BE2C (cell line): ENCODE results near the gene TMEM240.

Experiments
- DNase-seq: peaks from one replicate; pipeline ENCODE4 v3.0.0-alpha.2; 2020
- H3K27me3 ChIP-seq: fragments of 250-450 bp; sonication (Bioruptor Pico); 2 replicates; pipeline ENCODE4 v1.5.1; 2020; ENCODE audit warnings: mild to moderate bottlenecking
- H3K36me3 ChIP-seq: fragments of 250-450 bp; sonication (Bioruptor Pico); 2 replicates; pipeline ENCODE4 v1.5.1; 2020; ENCODE audit warnings: mild to moderate bottlenecking
- H3K4me1 ChIP-seq: fragments of 250-450 bp; sonication (Bioruptor Pico); 2 replicates; pipeline ENCODE4 v1.5.1; 2020
- H3K4me3 ChIP-seq: 2 replicates; pipeline ENCODE4 v1.5.1; 2011; ENCODE audit warnings: low read depth, low read length
- H3K9me3 ChIP-seq: fragments of 250-450 bp; sonication (Bioruptor Pico); 2 replicates; pipeline ENCODE4 v1.5.1; 2020
- TF ChIP-seq, protein P1 (sequence below): IDR thresholded peaks from 2 replicates; pipeline ENCODE4 v1.5.1; 2012; ENCODE audit warnings: mild to moderate bottlenecking, low read depth, low read length

The TMEM240 gene

DNA sequence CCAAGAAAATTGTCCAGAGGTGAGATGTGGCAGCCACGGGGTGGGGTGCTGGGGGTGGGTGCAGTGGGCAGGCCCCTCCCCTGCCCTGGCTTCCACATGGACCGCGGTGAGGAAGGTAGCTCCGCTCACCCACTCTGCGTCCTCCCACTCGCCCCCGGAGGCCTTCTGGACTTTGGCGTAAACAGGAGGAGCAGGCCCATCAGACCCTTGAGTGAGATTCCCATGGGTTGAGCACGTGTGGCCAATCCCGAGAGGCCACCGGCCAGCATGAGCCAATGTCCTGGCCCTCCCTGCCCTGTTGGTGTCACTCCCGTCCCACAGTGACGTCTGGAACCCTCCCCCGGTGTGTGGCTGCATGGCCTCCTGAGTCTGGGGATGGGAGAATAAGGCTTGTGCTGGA lies 8.2 kb upstream of the TMEM240 start:
- no peaks in the 10 kb centered on the region for H3K27me3 ChIP-seq
- no peaks in the 10 kb centered on the region for H3K9me3 ChIP-seq
- H3K4me1 ChIP-seq, result no peaks in the 10 kb centered on the region
- peak; percentile 29 for DNase-seq
- H3K36me3 ChIP-seq, result peaks cover 23% of the 10 kb centered on the region
- no peak overlapping the region for H3K4me3 ChIP-seq
- TF ChIP-seq, protein P1, sequence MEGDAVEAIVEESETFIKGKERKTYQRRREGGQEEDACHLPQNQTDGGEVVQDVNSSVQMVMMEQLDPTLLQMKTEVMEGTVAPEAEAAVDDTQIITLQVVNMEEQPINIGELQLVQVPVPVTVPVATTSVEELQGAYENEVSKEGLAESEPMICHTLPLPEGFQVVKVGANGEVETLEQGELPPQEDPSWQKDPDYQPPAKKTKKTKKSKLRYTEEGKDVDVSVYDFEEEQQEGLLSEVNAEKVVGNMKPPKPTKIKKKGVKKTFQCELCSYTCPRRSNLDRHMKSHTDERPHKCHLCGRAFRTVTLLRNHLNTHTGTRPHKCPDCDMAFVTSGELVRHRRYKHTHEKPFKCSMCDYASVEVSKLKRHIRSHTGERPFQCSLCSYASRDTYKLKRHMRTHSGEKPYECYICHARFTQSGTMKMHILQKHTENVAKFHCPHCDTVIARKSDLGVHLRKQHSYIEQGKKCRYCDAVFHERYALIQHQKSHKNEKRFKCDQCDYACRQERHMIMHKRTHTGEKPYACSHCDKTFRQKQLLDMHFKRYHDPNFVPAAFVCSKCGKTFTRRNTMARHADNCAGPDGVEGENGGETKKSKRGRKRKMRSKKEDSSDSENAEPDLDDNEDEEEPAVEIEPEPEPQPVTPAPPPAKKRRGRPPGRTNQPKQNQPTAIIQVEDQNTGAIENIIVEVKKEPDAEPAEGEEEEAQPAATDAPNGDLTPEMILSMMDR, result no peak

DNA sequence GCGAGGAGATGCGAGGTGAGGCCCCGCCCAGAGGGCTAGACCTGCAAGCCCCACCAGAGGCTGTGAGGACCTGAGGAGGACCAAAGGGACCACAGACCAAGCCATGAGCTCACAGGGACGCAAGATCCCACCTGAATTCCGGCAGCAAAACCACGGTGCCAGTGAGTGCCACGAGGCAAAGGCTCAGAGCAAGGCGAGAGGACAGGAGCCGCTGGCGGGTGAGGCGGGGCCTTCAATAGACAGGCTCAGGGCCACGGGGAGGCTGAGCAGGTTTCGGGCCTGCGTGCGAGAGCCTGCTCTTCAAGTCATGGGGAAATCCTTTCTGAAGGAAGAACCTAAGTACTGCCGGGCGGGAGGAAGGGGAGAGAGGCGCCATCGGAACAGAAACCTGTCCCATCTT lies 7.1 kb upstream of the TMEM240 start:
- Histone ChIP-seq H3K4me1 (no peaks in the 10 kb centered on the region), H3K9me3 (no peaks in the 10 kb centered on the region), H3K27me3 (no peaks in the 10 kb centered on the region), H3K4me3 (no peak overlapping the region), H3K36me3 (peaks cover 30% of the 10 kb centered on the region)
- DNase-seq, result no peak
- TF ChIP-seq, protein P1, result no peak

DNA sequence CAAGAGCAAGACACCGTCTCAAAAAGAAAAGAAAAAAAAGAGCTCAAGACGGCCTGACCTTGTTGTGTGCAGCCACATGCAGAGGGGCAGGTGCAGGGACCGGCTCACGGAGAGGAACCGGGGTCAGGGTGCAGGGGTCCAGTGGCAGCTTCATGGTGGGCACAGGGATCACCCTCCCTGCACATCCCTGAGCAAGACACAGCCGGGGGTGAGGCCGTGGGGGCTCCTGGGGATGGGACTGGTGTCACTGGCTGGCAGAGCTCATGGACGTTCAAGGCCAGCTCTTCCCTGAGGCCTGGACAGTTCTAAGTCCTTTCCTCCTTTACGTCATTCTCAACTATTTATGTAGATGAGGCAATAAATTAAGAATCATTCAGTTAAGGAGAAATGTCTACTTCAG lies 6.6 kb upstream of the TMEM240 start:
- no peak for DNase-seq
- H3K36me3 ChIP-seq, result peaks cover 34% of the 10 kb centered on the region
- no peaks in the 10 kb centered on the region for H3K9me3 ChIP-seq
- H3K27me3 ChIP-seq, result no peaks in the 10 kb centered on the region
- H3K4me3 ChIP-seq, result no peak overlapping the region
- TF ChIP-seq, protein P1, result no peak
- H3K4me1 ChIP-seq, result no peaks in the 10 kb centered on the region

DNA sequence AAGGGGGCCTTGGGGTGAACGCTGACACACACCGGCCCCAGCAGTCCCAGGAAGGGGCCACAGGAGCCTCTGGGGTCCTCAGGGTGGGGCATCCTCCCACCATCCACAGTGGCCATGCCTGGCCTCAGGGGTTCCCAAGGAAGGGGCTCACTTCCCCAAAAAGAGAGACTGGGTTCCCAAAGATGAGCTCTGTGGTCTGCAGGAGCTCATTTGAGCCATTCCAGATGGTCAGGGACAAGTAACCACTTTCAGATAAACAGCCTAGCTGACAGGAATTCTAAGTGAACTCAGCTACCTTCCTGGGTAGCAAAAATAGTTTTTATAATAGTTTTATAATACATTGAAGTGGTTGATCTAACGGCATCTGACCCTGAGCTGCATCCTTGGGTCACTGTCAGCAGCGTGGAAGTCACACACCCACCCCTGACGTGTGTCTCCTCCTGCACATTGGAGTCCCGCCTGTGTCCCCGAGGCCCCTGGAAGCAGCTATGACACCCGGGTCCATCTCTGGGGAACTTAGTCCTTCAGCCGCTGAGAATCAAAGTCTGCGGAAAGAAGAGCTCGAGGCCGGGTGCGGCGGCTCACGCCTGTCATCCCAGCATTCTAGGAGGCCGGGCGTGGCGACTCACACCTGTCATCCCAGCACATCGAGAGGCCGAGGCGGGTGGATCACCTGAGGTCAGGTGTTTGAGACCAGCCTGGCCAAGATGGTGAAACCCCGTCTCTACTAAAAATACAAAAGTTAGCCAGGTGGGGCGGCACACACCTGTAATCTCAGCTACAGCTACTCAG lies 5.7 kb upstream of the TMEM240 start:
- peaks cover 41% of the 10 kb centered on the region for H3K36me3 ChIP-seq

DNA sequence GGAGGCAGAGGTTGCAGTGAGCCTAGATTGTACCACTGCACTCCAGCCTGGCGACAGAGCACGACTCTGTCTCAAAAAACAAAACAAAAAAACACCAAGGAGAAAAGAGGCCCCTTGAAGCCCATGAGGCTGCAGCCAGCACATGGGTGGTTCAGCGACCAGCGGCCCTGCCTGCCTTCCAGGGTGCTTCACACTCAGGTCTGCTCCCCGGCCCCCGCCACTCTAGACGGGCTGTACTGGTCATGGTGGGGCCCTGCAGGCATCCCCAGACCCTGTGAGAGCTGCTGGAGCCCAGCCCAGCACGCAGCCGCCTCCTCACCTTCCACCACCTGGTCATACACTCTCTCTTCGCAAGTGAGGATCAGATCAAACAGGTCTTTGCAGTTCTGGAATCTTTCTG lies 4.1 kb upstream of the TMEM240 start:
- H3K36me3 ChIP-seq, result peaks cover 46% of the 10 kb centered on the region
- H3K4me1 ChIP-seq, result peaks cover 3% of the 10 kb centered on the region; the same call in 1 of the 2 replicates
- no peak for DNase-seq
- no peaks in the 10 kb centered on the region for H3K27me3 ChIP-seq
- TF ChIP-seq, protein P1, result no peak
- H3K9me3 ChIP-seq, result no peaks in the 10 kb centered on the region
- H3K4me3 ChIP-seq, result no peak overlapping the region

More for the DNA sequence above, 5.7 kb upstream of the TMEM240 start:
- no peaks in the 10 kb centered on the region for H3K4me1 ChIP-seq
- DNase-seq, result no peak
- TF ChIP-seq, protein P1, result no peak
- H3K9me3 ChIP-seq, result no peaks in the 10 kb centered on the region
- no peak overlapping the region for H3K4me3 ChIP-seq
- H3K27me3 ChIP-seq, result no peaks in the 10 kb centered on the region

DNA sequence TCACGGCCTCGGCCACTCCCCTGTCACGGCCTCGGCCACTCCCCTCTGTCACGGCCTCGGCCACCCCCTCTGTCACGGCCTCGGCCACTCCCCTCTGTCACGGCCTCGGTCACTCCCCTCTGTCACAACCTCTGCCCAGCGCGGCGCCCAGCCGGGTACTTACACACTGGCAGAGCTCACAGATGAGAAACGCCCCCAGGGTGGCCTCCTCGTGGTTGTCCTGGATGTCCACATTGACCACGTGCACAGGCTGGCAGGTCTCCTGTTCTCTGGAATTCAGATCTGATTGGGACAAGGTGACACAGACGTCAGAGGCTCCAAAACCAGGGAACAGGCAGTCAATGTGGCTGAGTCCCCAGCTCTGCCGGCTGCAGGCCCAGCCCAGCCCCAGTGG lies 3.3 kb upstream of the TMEM240 start:
- TF ChIP-seq, protein P1, result no peak
- DNase-seq, result no peak
- H3K9me3 ChIP-seq, result no peaks in the 10 kb centered on the region
- H3K27me3 ChIP-seq, result no peaks in the 10 kb centered on the region
- H3K4me3 ChIP-seq, result no peak overlapping the region
- peaks cover 3% of the 10 kb centered on the region; the same call in 1 of the 2 replicates for H3K4me1 ChIP-seq
- H3K36me3 ChIP-seq, result peaks cover 48% of the 10 kb centered on the region
